ENCODE data around the gene RAMACL. TPM values are rescaled to one million over a fixed set of nuclear protein-coding genes. Genes with fewer than 3 reads are reported as not detected.

RAMACL gene
- total RNA-seq, 1 experiment from 2014 or later, result 0.28 TPM

- Histone ChIP-seq H2BK120ac (ENCODE audit: low read depth, low read length, poor library complexity, severe bottlenecking) (no peak overlapping the region), H2AFZ (ENCODE audit: low read length) (no peak overlapping the region), H3K23me2 (ENCODE audit: insufficient read length, low read depth, low read length, poor library complexity, severe bottlenecking) (no peaks in the 10 kb centered on the region), H2BK12ac (ENCODE audit: insufficient read length, low read depth, low read length) (no peak overlapping the region), H2BK15ac (ENCODE audit: low read depth, low read length) (no peak overlapping the region), H3K56ac (ENCODE audit: insufficient read length, low read depth, low read length) (no peak overlapping the region), H4K8ac (replicated peaks; ENCODE audit: insufficient read length, low read depth, low read length) (no peak overlapping the region), H2AK5ac (ENCODE audit: insufficient read length, low read length) (no peak overlapping the region), H2BK20ac (ENCODE audit: low read depth, low read length, poor library complexity, severe bottlenecking) (no peak overlapping the region), H3K79me2 (ENCODE audit: insufficient read depth, low read length) (no peaks in the 10 kb centered on the region), H2BK5ac (ENCODE audit: insufficient read length, low read length) (no peak overlapping the region), H3K9me3 (ENCODE audit: control insufficient read depth, low read depth, low read length) (no peaks in the 10 kb centered on the region), H3K4me1 (ENCODE audit: insufficient read depth, low read length) (no peaks in the 10 kb centered on the region; the same call in 1 of the 2 replicates), H4K5ac (ENCODE audit: insufficient read length, low read depth, low read length) (no peak overlapping the region), H3K4ac (ENCODE audit: low read depth, low read length) (no peak overlapping the region), H3K27ac (ENCODE audit: insufficient read length, low read depth, low read length) (no peak overlapping the region), H3K4me2 (ENCODE audit: insufficient read depth, insufficient read length, low read length) (no peak overlapping the region), H3K27me3 (ENCODE audit: insufficient read depth, low read length) (peaks cover 3% of the 10 kb centered on the region; the same call in 1 of the 2 replicates), H3K14ac (ENCODE audit: insufficient read depth, low read length) (no peak overlapping the region), H3T11ph (ENCODE audit: low read length) (no peak overlapping the region), H3K9ac (ENCODE audit: extremely low read depth, insufficient read length, low read length) (no peak overlapping the region), H3K79me1 (ENCODE audit: insufficient read depth, low read depth, low read length, poor library complexity, severe bottlenecking) (no peaks in the 10 kb centered on the region), H3K23ac (ENCODE audit: insufficient read length, low read depth, low read length) (no peak overlapping the region), H4K91ac (ENCODE audit: insufficient read length, low read depth, low read length) (no peak overlapping the region), H4K20me1 (ENCODE audit: control insufficient read depth, insufficient read depth, insufficient read length) (no peaks in the 10 kb centered on the region), H3K18ac (ENCODE audit: insufficient read length, low read depth, low read length) (no peak overlapping the region)
- peaks cover 34% of the 10 kb centered on the region for H3K27me3 Mint-ChIP-seq (ENCODE audit: low read depth)
- TF ChIP-seq, protein P1, sequence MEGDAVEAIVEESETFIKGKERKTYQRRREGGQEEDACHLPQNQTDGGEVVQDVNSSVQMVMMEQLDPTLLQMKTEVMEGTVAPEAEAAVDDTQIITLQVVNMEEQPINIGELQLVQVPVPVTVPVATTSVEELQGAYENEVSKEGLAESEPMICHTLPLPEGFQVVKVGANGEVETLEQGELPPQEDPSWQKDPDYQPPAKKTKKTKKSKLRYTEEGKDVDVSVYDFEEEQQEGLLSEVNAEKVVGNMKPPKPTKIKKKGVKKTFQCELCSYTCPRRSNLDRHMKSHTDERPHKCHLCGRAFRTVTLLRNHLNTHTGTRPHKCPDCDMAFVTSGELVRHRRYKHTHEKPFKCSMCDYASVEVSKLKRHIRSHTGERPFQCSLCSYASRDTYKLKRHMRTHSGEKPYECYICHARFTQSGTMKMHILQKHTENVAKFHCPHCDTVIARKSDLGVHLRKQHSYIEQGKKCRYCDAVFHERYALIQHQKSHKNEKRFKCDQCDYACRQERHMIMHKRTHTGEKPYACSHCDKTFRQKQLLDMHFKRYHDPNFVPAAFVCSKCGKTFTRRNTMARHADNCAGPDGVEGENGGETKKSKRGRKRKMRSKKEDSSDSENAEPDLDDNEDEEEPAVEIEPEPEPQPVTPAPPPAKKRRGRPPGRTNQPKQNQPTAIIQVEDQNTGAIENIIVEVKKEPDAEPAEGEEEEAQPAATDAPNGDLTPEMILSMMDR (conservative IDR thresholded peaks at IDR 0.05), result no peak
- no peaks in the 10 kb centered on the region for H3K36me3 Mint-ChIP-seq (ENCODE audit: insufficient read depth in 1 of 3, low read depth in 3 of 3)
- H3K9me3 Mint-ChIP-seq, result no peaks in the 10 kb centered on the region
- H3K27ac Mint-ChIP-seq, result peak overlapping the region in 1 of 3 experiments; percentile 32; a peak in 1 of 7 replicates
- H3K4me3 Mint-ChIP-seq, result no peak overlapping the region
- no CpG with 5 or more reads among the region's 26 CpGs for WGBS (ENCODE audit: extremely low coverage, insufficient read length, low lambda C conversion rate)
- H3K4me1 Mint-ChIP-seq, result peaks cover 34 to 36% of the 10 kb centered on the region in 2 experiments
- peak; percentile 25 for DNase-seq
Measured at GRCh38 chr6:166633732-166634535, 47.5 kb upstream of the RAMACL start.

Measured in H9 (cell line).